WTC11 (cell line): ENCODE measurements around the gene MNAT1. TPM values are rescaled to one million over a fixed set of nuclear protein-coding genes. Genes with fewer than 3 reads are reported as not detected.

Experiments used
- ATAC-seq: fragments of 200-7000 bp; cut with Tn5 transposase; 2 replicates; pipeline ENCODE4 v1.10.0; 2021; ENCODE audit warnings: mild to moderate bottlenecking, moderate library complexity
- CTCF ChIA-PET: fragments of 300-600 bp; sonication (Branson Sonifier 250); formaldehyde crosslinking; loops from one replicate; lab custom pipeline; 2021; ENCODE audit warnings: antibody characterized with exemption; lab: Charles Lee
- POLR2A ChIA-PET: fragments of 350-600 bp; sonication (Branson Sonifier 250); formaldehyde crosslinking; loops from one replicate; lab custom pipeline; 2021; ENCODE audit warnings: antibody characterized with exemption; lab: Charles Lee
- DNase-seq: peaks from one replicate; pipeline ENCODE4 v3.0.0; 2021; ENCODE audit warnings: low spot score
- H3K27ac Mint-ChIP-seq: 2 replicates; pipeline ENCODE4 v1.8.0; 2021; ENCODE audit warnings: mixed read lengths
- H3K27me3 Mint-ChIP-seq: 2 replicates; pipeline ENCODE4 v1.8.0; 2021; ENCODE audit warnings: low read depth, mild to moderate bottlenecking, moderate library complexity, mixed read lengths
- H3K36me3 Mint-ChIP-seq: 2 replicates; pipeline ENCODE4 v1.8.0; 2021; ENCODE audit warnings: mixed read lengths
- H3K4me1 Mint-ChIP-seq: 2 replicates; pipeline ENCODE4 v1.8.0; 2022; ENCODE audit warnings: mixed read lengths
- H3K4me3 Mint-ChIP-seq: 2 replicates; pipeline ENCODE4 v1.8.0; 2021; ENCODE audit warnings: mild to moderate bottlenecking, moderate library complexity, mixed read lengths
- H3K9me3 Mint-ChIP-seq: 2 replicates; pipeline ENCODE4 v1.8.0; 2021; ENCODE audit warnings: mixed read lengths
- ATF1 ChIP-seq: sonication (generic); formaldehyde crosslinking; IDR thresholded peaks from 2 replicates; pipeline ENCODE4 v1.8.1; 2023; ENCODE audit warnings: mild to moderate bottlenecking, moderate library complexity, missing genetic modification reagents
- CREB1 ChIP-seq: sonication (generic); formaldehyde crosslinking; IDR thresholded peaks from 2 replicates; pipeline ENCODE4 v1.8.0; 2023; ENCODE audit warnings: mild to moderate bottlenecking, missing genetic modification reagents
- CREM ChIP-seq: sonication (generic); formaldehyde crosslinking; IDR thresholded peaks from 2 replicates; pipeline ENCODE4 v1.8.1; 2022; ENCODE audit warnings: mild to moderate bottlenecking, missing genetic modification reagents, moderate library complexity
- EMX1 ChIP-seq: fragments of 250-450 bp; sonication (Bioruptor Pico); IDR thresholded peaks from 2 replicates; pipeline ENCODE4 v1.8.0; 2021; ENCODE audit warnings: mild to moderate bottlenecking
- GABPB1 ChIP-seq: sonication (generic); formaldehyde crosslinking; IDR thresholded peaks from 2 replicates; pipeline ENCODE4 v1.8.1; 2023; ENCODE audit warnings: mild to moderate bottlenecking, missing genetic modification reagents
- HMGA2 ChIP-seq: fragments of 250-450 bp; sonication (Bioruptor Pico); IDR thresholded peaks from 2 replicates; pipeline ENCODE4 v1.4.0; 2021; ENCODE audit warnings: mild to moderate bottlenecking, moderate library complexity
- JAZF1 ChIP-seq: fragments of 250-450 bp; sonication (Bioruptor Pico); IDR thresholded peaks from 2 replicates; pipeline ENCODE4 v1.9.0; 2021; ENCODE audit warnings: moderate library complexity, mild to moderate bottlenecking, inconsistent platforms
- MYBL2 ChIP-seq: sonication (generic); formaldehyde crosslinking; IDR thresholded peaks from 2 replicates; pipeline ENCODE4 v1.8.1; 2023; ENCODE audit warnings: mild to moderate bottlenecking, moderate library complexity, missing genetic modification reagents
- SOX15 ChIP-seq: fragments of 250-450 bp; sonication (Bioruptor Pico); IDR thresholded peaks from 2 replicates; pipeline ENCODE4 v1.9.0; 2021; ENCODE audit warnings: mild to moderate bottlenecking
- SP1 ChIP-seq: sonication (generic); formaldehyde crosslinking; conservative IDR thresholded peaks from 2 replicates; pipeline ENCODE4 v1.8.1; 2022; ENCODE audit warnings: missing genetic modification reagents
- ZNF263 ChIP-seq: sonication (generic); formaldehyde crosslinking; IDR thresholded peaks from 2 replicates; pipeline ENCODE4 v1.8.1; 2022; ENCODE audit warnings: low read depth, mild to moderate bottlenecking, moderate library complexity, missing genetic modification reagents
- ZNF671 ChIP-seq: fragments of 250-450 bp; sonication (Bioruptor Pico); IDR thresholded peaks from 2 replicates; pipeline ENCODE4 v1.8.0; 2021; ENCODE audit warnings: mild to moderate bottlenecking
- total RNA-seq: library from RNA; stranded (reverse); gene quantifications from 3 replicates; pipeline ENCODE4 v1.2.3, GENCODE V29; 2021
- TF ChIP-seq, protein P1 (sequence below): sonication (generic); formaldehyde crosslinking; IDR thresholded peaks from 2 replicates; pipeline ENCODE4 v1.8.1; 2023; ENCODE audit warnings: mild to moderate bottlenecking, missing genetic modification reagents, moderate library complexity
- TF ChIP-seq, protein P2 (sequence below): sonication (generic); formaldehyde crosslinking; IDR thresholded peaks from 2 replicates; pipeline ENCODE4 v1.8.1; 2023; ENCODE audit warnings: mild to moderate bottlenecking, missing genetic modification reagents, borderline replicate concordance
- TF ChIP-seq, protein P3 (sequence below): sonication (generic); formaldehyde crosslinking; conservative IDR thresholded peaks from 2 replicates; pipeline ENCODE4 v1.8.1; 2022; ENCODE audit warnings: mild to moderate bottlenecking, missing genetic modification reagents
- TF ChIP-seq, protein P4 (sequence below): fragments of 250-450 bp; sonication (Bioruptor Pico); IDR thresholded peaks from 2 replicates; pipeline ENCODE4 v1.8.0; 2021; ENCODE audit warnings: mild to moderate bottlenecking
- TF ChIP-seq, protein P5 (sequence below): sonication (generic); formaldehyde crosslinking; IDR thresholded peaks from 2 replicates; pipeline ENCODE4 v1.8.1; 2023; ENCODE audit warnings: mild to moderate bottlenecking, missing genetic modification reagents
- TF ChIP-seq, protein P6 (sequence below): fragments of 250-450 bp; sonication (Bioruptor Pico); IDR thresholded peaks from 2 replicates; pipeline ENCODE4 v1.9.0; 2021; ENCODE audit warnings: mild to moderate bottlenecking

MNAT1 gene
- total RNA-seq, 1 experiment from 2014 or later: 59.0 TPM

DNA sequence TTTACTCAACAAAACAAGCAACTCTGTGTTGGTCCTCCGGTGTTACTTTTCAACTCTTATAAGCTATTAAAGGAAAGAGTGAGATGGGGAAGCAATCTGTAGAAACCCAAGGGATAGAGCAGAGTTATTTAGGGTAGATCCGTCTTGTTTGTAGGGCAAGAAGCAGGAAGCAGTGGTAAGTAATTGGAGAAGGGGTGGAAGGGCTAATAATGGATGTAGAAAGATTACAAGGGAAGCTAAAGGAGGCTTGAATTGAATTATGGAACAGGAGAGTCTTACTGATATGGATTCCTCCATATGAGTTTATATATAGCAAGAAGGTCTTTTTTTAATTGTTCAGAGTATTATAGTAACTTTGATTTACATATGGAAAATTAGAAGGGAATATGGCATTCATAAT is 72.7 kb downstream of the MNAT1 start:
- CTCF ChIA-PET: no interaction called here
- Mint-ChIP-seq H3K36me3 (peaks cover 9% of the 10 kb centered on the region), H3K27me3 (no peaks in the 10 kb centered on the region), H3K4me1 (peaks cover 18% of the 10 kb centered on the region), H3K9me3 (no peaks in the 10 kb centered on the region), H3K27ac (peak overlapping the region; percentile 6; the same call in 1 of the 2 replicates), H3K4me3 (no peak overlapping the region)
- TF ChIP-seq ZNF263 (no peak), GABPB1 (CRISPR knock-in tag) (no peak), SP1 (CRISPR knock-in tag) (no peak), ZNF671 (CRISPR knock-in tag) (no peak)
- TF ChIP-seq, protein P1, sequence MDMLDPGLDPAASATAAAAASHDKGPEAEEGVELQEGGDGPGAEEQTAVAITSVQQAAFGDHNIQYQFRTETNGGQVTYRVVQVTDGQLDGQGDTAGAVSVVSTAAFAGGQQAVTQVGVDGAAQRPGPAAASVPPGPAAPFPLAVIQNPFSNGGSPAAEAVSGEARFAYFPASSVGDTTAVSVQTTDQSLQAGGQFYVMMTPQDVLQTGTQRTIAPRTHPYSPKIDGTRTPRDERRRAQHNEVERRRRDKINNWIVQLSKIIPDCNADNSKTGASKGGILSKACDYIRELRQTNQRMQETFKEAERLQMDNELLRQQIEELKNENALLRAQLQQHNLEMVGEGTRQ (CRISPR knock-in tag): no peak
- TF ChIP-seq, protein P2, sequence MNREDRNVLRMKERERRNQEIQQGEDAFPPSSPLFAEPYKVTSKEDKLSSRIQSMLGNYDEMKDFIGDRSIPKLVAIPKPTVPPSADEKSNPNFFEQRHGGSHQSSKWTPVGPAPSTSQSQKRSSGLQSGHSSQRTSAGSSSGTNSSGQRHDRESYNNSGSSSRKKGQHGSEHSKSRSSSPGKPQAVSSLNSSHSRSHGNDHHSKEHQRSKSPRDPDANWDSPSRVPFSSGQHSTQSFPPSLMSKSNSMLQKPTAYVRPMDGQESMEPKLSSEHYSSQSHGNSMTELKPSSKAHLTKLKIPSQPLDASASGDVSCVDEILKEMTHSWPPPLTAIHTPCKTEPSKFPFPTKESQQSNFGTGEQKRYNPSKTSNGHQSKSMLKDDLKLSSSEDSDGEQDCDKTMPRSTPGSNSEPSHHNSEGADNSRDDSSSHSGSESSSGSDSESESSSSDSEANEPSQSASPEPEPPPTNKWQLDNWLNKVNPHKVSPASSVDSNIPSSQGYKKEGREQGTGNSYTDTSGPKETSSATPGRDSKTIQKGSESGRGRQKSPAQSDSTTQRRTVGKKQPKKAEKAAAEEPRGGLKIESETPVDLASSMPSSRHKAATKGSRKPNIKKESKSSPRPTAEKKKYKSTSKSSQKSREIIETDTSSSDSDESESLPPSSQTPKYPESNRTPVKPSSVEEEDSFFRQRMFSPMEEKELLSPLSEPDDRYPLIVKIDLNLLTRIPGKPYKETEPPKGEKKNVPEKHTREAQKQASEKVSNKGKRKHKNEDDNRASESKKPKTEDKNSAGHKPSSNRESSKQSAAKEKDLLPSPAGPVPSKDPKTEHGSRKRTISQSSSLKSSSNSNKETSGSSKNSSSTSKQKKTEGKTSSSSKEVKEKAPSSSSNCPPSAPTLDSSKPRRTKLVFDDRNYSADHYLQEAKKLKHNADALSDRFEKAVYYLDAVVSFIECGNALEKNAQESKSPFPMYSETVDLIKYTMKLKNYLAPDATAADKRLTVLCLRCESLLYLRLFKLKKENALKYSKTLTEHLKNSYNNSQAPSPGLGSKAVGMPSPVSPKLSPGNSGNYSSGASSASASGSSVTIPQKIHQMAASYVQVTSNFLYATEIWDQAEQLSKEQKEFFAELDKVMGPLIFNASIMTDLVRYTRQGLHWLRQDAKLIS (CRISPR knock-in tag): no peak
- ATAC-seq: no peak
- no peak for DNase-seq
- POLR2A ChIA-PET: no interaction called here

DNA sequence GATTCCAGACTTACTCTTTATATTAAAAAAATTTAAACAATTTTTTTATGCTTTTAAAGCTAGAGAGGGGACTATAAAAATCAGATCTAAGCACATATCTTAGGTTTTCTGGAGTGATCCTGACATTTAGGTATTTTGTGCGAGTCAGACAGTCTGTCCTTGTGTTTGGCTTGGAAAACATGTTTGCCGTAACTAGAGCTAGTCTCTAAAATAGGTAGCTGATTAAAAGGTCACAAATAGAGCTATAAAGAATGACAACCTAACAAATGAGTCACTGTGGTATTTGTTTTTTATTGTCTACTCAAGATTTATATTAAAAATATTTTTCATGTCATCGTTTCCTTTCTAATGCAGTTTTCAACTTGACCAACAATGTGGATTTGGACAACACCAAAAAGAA is 73.4 kb downstream of the MNAT1 start:
- CTCF ChIA-PET: no interaction called here
- Mint-ChIP-seq H3K27ac (no peak overlapping the region), H3K36me3 (peaks cover 12% of the 10 kb centered on the region), H3K4me1 (peaks cover 18% of the 10 kb centered on the region), H3K4me3 (no peak overlapping the region), H3K9me3 (no peaks in the 10 kb centered on the region)
- ATAC-seq: no peak
- TF ChIP-seq ATF1 (CRISPR knock-in tag): no peak
- TF ChIP-seq, protein P3, sequence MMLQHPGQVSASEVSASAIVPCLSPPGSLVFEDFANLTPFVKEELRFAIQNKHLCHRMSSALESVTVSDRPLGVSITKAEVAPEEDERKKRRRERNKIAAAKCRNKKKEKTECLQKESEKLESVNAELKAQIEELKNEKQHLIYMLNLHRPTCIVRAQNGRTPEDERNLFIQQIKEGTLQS: no peak
- TF ChIP-seq HMGA2: no peak
- TF ChIP-seq, protein P4, sequence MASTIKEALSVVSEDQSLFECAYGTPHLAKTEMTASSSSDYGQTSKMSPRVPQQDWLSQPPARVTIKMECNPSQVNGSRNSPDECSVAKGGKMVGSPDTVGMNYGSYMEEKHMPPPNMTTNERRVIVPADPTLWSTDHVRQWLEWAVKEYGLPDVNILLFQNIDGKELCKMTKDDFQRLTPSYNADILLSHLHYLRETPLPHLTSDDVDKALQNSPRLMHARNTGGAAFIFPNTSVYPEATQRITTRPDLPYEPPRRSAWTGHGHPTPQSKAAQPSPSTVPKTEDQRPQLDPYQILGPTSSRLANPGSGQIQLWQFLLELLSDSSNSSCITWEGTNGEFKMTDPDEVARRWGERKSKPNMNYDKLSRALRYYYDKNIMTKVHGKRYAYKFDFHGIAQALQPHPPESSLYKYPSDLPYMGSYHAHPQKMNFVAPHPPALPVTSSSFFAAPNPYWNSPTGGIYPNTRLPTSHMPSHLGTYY (CRISPR knock-in tag): no peak
- no peak for TF ChIP-seq JAZF1 (CRISPR knock-in tag)
- TF ChIP-seq SP1 (CRISPR knock-in tag): no peak
- TF ChIP-seq MYBL2 (CRISPR knock-in tag): no peak
- no peak for TF ChIP-seq ZNF671 (CRISPR knock-in tag)
- TF ChIP-seq CREB1 (CRISPR knock-in tag): no peak
- TF ChIP-seq CREM (CRISPR knock-in tag): no peak
- TF ChIP-seq, protein P5, sequence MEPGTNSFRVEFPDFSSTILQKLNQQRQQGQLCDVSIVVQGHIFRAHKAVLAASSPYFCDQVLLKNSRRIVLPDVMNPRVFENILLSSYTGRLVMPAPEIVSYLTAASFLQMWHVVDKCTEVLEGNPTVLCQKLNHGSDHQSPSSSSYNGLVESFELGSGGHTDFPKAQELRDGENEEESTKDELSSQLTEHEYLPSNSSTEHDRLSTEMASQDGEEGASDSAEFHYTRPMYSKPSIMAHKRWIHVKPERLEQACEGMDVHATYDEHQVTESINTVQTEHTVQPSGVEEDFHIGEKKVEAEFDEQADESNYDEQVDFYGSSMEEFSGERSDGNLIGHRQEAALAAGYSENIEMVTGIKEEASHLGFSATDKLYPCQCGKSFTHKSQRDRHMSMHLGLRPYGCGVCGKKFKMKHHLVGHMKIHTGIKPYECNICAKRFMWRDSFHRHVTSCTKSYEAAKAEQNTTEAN (CRISPR knock-in tag): no peak
- TF ChIP-seq, all 79 proteins: peak for 0
- DNase-seq: no peak
- POLR2A ChIA-PET: no interaction called here
- no peaks in the 10 kb centered on the region for H3K27me3 Mint-ChIP-seq

DNA sequence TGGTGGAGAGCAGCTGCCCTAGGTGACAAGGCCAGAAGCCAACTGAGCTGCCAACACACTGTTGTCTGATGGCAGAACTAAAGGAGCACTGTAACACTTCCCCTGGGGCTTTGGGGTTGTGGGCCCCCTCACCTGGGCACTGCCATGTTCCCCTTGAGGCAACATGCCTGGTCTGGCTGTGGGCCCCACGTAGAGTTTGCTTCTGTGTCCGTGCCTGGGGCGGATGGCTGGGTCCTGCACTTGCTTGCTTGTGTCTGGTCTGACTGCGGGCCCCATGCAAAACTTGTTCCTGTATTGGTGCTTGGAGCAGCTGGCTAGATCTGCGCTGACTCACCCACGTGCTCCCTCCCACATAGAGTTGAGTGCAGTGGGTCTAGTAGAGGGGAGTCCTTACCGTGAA is 78.4 kb downstream of the MNAT1 start:
- peaks cover 9% of the 10 kb centered on the region for H3K4me1 Mint-ChIP-seq
- DNase-seq (no peak), ATAC-seq (no peak)
- ChIA-PET CTCF (no interaction called here), POLR2A (interaction anchor here (0.6 kb wide), 1 partner anchor 50 kb away, joined by 4 read pairs; no protein-coding TSS in a partner anchor)
- no peaks in the 10 kb centered on the region for H3K9me3 Mint-ChIP-seq
- peaks cover 19% of the 10 kb centered on the region for H3K36me3 Mint-ChIP-seq
- no peak for TF ChIP-seq EMX1 (CRISPR knock-in tag)
- TF ChIP-seq, protein P6, sequence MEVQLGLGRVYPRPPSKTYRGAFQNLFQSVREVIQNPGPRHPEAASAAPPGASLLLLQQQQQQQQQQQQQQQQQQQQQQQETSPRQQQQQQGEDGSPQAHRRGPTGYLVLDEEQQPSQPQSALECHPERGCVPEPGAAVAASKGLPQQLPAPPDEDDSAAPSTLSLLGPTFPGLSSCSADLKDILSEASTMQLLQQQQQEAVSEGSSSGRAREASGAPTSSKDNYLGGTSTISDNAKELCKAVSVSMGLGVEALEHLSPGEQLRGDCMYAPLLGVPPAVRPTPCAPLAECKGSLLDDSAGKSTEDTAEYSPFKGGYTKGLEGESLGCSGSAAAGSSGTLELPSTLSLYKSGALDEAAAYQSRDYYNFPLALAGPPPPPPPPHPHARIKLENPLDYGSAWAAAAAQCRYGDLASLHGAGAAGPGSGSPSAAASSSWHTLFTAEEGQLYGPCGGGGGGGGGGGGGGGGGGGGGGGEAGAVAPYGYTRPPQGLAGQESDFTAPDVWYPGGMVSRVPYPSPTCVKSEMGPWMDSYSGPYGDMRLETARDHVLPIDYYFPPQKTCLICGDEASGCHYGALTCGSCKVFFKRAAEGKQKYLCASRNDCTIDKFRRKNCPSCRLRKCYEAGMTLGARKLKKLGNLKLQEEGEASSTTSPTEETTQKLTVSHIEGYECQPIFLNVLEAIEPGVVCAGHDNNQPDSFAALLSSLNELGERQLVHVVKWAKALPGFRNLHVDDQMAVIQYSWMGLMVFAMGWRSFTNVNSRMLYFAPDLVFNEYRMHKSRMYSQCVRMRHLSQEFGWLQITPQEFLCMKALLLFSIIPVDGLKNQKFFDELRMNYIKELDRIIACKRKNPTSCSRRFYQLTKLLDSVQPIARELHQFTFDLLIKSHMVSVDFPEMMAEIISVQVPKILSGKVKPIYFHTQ (CRISPR knock-in tag): no peak
- no peak for TF ChIP-seq SOX15 (CRISPR knock-in tag)
- no peaks in the 10 kb centered on the region for H3K27me3 Mint-ChIP-seq
- H3K4me3 Mint-ChIP-seq: no peak overlapping the region
- H3K27ac Mint-ChIP-seq: peak overlapping the region; percentile 51; the same call in 1 of the 2 replicates
